ENCODE data around the gene SH3RF3.
"Not testable (repeated sequence)": the region's sequence is repeated elsewhere in the genome, so short reads cannot be mapped to it uniquely, and the experiment has no call there.

DNA sequence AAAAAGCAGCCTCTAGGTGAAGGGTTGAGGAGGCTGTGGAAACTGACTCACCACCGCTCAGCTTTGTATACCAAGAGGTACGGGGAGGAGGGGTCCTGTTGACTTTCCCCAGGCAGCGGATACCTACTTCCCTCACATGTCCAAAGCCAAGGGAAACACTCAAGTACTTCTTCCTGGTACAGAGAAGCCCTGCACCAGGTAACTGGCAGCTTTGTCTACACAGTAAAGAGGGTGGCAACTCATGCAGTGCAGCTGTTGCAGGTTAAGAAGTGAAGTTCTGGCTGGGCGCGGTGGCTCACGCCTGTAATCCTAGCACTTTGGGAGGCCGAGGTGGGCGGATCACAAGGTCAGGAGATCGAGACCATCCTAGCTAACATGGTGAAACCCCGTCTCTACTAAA lies 8.3 kb upstream of the SH3RF3 start:
- TF ChIP-seq BACH1 (IDR thresholded peaks at IDR 0.05; ENCODE audit: borderline replicate concordance); POLR2A (IDR thresholded peaks at IDR 0.05; ENCODE audit: low read depth, low read length); ZNF384 (IDR thresholded peaks at IDR 0.05; ENCODE audit: borderline replicate concordance, low read depth, low read length); SP1 (IDR thresholded peaks at IDR 0.05; ENCODE audit: low read depth, low read length); SUZ12 (IDR thresholded peaks at IDR 0.05; ENCODE audit: unreplicated experiment); POLR2AphosphoS5 (IDR thresholded peaks at IDR 0.05; ENCODE audit: low read length); RFX5 (IDR thresholded peaks at IDR 0.05; ENCODE audit: low read depth, low read length): not testable (repeated sequence)

Data from GM12878 (cell line).